GM06990 (cell line): ENCODE data around the gene NAV2.

Experiments
- DNase-seq: peaks from one replicate; pipeline ENCODE4 v3.0.0-alpha.2; 2011; ENCODE audit not compliant: insufficient read length; ENCODE audit errors: extremely low read depth
- H3K27me3 ChIP-seq: replicated peaks from 2 replicates; pipeline ENCODE4 v1.6.0; 2011; ENCODE audit warnings: low read length; ENCODE audit not compliant: control insufficient read depth, insufficient read depth
- H3K36me3 ChIP-seq: 2 replicates; pipeline ENCODE4 v1.5.1; 2011; ENCODE audit warnings: low read length; ENCODE audit not compliant: control insufficient read depth, insufficient read depth
- H3K4me3 ChIP-seq: replicated peaks from 2 replicates; pipeline ENCODE4 v1.5.1; 2011; ENCODE audit warnings: low read depth, mild to moderate bottlenecking, control low read depth, low read length
- CTCF ChIP-seq: IDR thresholded peaks from 2 replicates; pipeline ENCODE4 v1.5.1; 2011; ENCODE audit warnings: low read length, control low read depth, mild to moderate bottlenecking, inconsistent platforms; ENCODE audit not compliant: insufficient read depth, poor library complexity, severe bottlenecking

The NAV2 gene

DNA sequence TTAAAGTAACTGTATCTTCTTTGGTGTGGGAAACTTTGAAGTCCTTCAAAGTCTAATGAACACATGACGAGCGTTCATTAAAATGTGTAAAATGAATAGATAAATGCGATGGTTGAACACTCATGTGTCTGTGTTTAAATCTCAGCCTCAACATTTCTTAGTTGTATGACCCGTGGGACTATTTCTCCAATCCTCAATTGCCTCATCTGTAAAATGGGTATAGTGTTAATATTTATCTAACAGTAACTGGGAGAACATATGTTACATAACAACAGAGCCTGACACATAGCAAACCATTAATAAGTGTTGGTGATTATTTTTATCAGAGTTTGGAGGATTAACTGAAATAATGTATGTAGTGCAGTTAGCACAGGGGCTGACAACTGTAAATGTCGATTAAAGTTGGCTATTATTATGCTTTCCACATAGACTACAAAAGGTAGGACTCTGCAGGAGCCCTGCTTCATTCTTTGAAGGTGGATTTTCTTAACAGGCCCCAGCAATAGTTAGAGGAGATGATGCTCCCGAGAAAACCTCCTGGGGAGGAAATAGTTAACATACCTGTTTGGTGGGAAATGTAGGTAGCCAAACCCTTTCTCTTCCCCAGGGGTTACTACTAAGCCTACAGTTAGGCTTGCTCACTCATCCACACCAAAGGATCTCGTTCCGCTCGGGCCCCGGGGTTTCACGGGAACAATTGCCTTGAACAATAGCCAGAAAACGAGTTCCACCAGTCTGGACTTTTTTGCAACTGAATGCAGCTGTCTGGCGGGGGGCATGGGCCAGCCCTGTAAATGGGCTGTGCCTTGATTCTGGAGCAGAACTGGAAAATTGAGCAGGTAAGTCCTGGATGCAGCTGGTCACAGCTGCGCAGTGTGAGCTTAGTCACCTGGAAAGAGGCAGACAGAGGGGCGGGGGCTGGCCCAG, 314.3 kb downstream of the NAV2 start:
- DNase-seq, result no peak
- Histone ChIP-seq H3K36me3 (no peaks in the 10 kb centered on the region), H3K27me3 (no peaks in the 10 kb centered on the region; the same call in 1 of the 2 replicates), H3K4me3 (no peak overlapping the region)
- TF ChIP-seq CTCF, result no peak

DNA sequence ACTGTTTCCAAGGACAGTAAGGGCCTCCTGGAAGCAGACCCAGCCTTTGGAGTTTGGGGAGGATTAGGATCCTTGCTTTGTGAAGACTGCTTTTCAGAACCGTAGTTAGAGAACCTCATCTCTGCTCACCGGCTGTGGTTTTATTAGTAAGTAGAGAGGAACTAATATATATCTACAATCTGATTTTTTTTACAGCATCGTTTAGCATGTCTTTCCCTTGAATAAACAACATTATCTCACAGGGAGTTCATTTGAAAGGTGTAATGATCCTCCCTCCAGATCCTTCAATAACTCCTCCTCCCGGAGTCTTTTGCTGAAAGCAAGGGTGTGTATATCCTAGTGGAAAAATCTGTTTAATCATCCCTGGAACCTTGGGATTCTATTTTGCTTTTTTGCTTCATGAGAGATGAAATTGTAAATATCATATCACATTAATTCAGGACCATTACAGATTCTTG, 314.9 kb downstream of the NAV2 start:
- H3K4me3 ChIP-seq, result no peak overlapping the region
- no peak for DNase-seq
- no peaks in the 10 kb centered on the region for H3K36me3 ChIP-seq
- no peak for TF ChIP-seq CTCF
- no peaks in the 10 kb centered on the region; the same call in 1 of the 2 replicates for H3K27me3 ChIP-seq

GRCh38 chr11:20029193-20029592, 316.6 kb downstream of the NAV2 start:
- Histone ChIP-seq H3K27me3 (peaks cover 1% of the 10 kb centered on the region; the same call in 1 of the 2 replicates), H3K4me3 (no peak overlapping the region), H3K36me3 (no peaks in the 10 kb centered on the region)
- DNase-seq, result no peak
- no peak for TF ChIP-seq CTCF

GRCh38 chr11:20030472-20030871, 317.8 kb downstream of the NAV2 start:
- no peak for TF ChIP-seq CTCF
- Histone ChIP-seq H3K27me3 (0 out of 2 replicates have a peak, but pooled peaks cover 1% of the 10 kb centered on the region), H3K4me3 (no peak overlapping the region), H3K36me3 (no peaks in the 10 kb centered on the region)
- no peak for DNase-seq

DNA sequence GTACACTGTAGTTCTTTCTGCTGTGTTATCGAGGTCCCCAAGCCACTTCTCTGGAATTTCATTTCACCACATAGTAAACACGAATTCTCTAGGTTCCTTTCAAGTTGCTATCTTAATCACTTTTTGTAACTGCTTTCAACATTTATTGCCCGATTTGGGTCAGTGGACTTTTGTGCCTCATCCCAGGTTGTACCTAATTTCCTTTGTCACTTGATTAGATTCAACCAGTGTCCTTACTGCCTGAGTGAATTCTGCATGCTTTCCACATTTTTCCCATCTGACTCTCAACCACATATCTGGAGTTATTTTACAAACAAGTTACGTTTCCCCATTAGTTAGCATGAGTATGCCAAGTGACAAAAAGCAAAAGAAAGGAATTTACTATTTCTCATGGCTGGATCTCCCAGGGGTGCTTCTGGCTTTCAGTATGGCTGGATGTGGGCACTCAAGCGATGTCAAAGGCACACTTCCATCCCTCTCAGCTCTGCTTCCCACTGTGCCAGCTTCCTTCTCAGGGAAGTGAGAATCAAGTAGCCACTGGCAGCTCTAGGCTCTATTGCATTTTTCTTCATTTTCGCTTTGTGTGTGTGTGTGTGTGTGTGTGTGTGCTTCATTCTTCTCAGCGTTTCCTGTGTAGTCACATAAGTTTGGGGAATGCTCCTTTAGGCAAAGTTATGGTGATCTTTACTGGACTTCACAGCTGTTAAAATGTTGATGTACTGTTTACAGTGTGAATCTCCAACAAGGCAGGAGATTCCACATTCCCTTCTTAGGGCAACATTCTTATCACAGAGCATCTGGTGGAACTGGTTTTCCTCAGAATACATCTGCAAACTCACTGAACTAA, 318.7 kb downstream of the NAV2 start:
- no peak for TF ChIP-seq CTCF
- no peak for DNase-seq
- Histone ChIP-seq H3K27me3 (0 out of 2 replicates have a peak, but pooled peaks cover 1% of the 10 kb centered on the region), H3K36me3 (no peaks in the 10 kb centered on the region), H3K4me3 (no peak overlapping the region)
